Neuron (in vitro differentiated cells): ENCODE data around the gene NDUFV3.
"Not testable (repeated sequence)": the region's sequence is repeated elsewhere in the genome, so short reads cannot be mapped to it uniquely, and the experiment has no call there.

Experiments used
- H2AFZ ChIP-seq: one replicate; pipeline ENCODE4 v1.6.1; 2013; ENCODE audit warnings: low read depth, mild to moderate bottlenecking, inconsistent platforms, low read length, moderate library complexity
- H3K27me3 ChIP-seq: one replicate; pipeline ENCODE4 v1.6.1; 2013; ENCODE audit warnings: low read length; ENCODE audit not compliant: insufficient read depth
- H3K36me3 ChIP-seq: one replicate; pipeline ENCODE4 v1.6.1; 2013; ENCODE audit warnings: low read length; ENCODE audit not compliant: insufficient read depth
- H3K4me1 ChIP-seq: one replicate; pipeline ENCODE4 v1.6.1; 2013; ENCODE audit warnings: low read length; ENCODE audit not compliant: insufficient read depth
- H3K4me3 ChIP-seq: 2 replicates; pipeline ENCODE4 v1.5.1; 2013; ENCODE audit warnings: mild to moderate bottlenecking, low read length, moderate library complexity
- H3K9me3 ChIP-seq: one replicate; pipeline ENCODE4 v1.6.1; 2013; ENCODE audit warnings: low read length

Gene NDUFV3

DNA sequence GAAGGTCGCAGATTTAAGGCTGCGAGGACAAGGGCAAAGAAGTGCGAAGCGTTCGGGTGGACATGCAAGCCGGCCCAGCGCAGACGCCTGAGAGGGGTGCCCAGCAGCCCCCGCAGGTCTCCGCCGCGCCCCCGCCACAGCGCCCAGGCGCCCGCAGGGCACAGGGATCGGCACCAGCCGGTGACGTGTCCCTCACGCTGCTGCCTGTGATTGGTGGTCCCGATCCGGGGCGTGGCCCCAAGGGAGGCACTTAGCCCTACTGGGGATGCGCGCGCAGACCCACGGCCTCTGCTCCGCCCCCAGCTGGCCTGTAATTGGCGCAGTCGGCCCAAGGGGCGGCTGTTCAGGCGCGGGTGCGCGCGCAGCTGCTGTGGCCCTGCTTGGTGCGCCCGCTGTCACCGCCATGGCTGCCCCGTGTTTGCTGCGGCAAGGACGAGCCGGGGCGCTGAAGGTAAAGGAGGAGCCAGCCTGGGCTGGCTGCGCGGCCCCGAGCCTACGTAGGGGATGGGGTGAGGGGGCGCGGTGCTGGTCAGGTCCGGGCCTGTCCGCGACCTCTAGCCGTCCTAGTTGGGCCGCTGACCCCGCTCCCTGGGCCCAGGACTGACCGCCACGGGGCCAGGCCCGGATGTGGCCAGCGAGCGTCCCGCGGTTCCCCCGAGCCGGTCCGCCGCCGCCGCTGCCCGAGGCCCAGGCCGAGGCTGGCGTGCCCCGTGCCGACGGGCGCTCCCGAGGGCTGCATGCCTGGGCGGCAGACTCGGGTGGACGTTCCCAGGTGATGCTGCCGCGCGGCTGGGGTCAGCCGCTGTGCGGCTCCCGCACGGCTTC lies at the start of gene NDUFV3:
Gene NDUFV3, plus strand, starts transcription at position 379 of the 825 bp plus-strand sequence. Its CDS starts 25 bp downstream, at position 404.
- Histone ChIP-seq H3K27me3 (no peaks in the 10 kb centered on the region), H3K4me3 (peak within 1 kb of the TSS; percentile 93), H2AFZ (peak within 1 kb of the TSS; percentile 52)

DNA sequence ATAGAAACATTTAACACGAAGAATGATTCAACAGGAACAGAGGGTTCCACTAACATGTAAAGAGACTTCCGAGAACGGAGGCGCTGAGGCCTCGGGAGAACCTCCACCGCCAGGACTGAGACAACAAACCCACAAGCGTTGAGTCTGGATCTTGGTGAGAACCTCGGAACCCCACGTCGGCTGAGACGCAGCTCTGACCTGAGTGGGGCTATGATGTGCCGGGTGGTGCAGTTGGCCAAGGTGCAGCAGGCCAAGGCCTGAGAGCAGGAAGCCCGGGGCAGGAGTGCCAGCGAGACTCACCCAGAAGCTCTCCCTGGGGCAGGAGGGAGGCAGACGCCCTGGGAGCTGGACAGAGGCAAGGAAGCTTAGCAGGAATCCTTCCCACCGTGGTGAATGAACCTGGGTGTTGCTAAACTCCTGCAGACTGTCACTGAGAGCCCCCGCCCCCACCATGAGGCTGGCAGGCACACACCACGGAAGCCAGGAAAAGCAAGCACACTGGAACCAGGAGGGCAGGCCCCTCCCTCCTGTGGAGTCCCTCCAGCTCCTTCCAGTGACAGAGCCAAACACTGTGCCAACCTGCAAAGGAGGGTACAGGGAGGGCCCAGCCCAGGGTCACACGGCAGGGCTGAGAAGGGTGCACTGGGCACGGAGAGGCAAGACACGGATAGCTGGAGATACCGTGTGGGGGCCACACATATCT lies 48.5 kb upstream of the NDUFV3 start:
- H2AFZ ChIP-seq = no peak overlapping the region
- no peaks in the 10 kb centered on the region for H3K27me3 ChIP-seq
- H3K4me3 ChIP-seq = no peak overlapping the region
- peaks cover 4% of the 10 kb centered on the region for H3K4me1 ChIP-seq
- peaks cover 51% of the 10 kb centered on the region for H3K36me3 ChIP-seq
- no peaks in the 10 kb centered on the region for H3K9me3 ChIP-seq

More for the DNA sequence above, at the start of gene NDUFV3:
- Histone ChIP-seq H3K9me3 (no peaks in the 10 kb centered on the region), H3K36me3 (peaks cover 13% of the 10 kb centered on the region), H3K4me1 (peaks cover 6% of the 10 kb centered on the region)

DNA sequence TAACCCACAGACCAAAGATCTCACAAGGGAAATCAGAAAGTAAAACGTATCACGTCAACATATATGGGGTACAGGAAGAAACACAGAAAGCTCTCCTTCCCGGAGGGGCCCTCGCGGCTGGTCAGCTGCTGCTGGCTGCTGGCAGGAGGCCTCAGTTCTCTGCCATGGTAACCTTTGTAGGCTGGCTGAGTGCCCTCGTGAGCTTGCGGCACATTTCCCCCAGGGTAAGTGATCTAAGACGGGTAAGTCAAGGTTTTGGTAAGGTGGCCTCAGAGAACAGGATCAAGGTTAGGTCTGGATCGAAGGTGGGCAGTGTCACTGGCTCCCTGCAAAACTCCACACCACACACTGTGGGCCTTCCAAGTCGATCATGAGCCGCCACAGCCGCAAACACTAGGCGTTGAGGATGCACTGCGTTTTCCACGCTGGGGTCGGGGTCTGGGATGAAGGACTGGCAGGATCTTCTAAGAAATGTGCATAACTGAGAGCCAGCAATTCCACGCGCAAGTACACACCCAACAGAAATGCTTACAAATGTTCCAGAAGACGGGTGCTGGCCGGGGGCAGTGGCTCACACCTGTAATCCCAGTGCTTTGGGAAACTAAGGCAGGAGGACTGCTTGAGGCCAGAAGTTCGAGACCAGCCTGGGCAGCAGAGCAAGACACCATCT lies 47.7 kb upstream of the NDUFV3 start:
- Histone ChIP-seq H2AFZ (no peak overlapping the region), H3K36me3 (peaks cover 55% of the 10 kb centered on the region), H3K9me3 (no peaks in the 10 kb centered on the region), H3K4me1 (peaks cover 4% of the 10 kb centered on the region), H3K27me3 (no peaks in the 10 kb centered on the region), H3K4me3 (no peak overlapping the region)

DNA sequence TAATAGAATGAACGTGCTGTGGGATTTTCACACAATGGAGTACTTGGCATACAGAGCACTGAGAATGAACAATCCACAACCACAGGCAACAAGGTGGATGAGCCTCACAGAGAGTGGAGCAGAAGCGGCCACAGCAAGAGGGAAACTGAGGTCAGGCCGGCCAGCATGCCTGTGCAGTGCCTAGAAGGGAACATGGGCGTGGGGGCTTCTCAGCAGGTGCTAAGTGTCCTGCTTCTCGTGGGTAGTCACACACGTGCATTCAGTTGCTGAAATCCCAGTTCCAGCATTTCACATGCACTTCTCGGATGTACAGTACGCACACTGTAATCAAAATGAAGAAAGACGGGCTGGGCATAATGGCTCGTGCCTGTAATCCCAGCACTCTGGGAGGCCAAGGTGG lies 46.9 kb upstream of the NDUFV3 start:
- Histone ChIP-seq H2AFZ (no peak overlapping the region), H3K9me3 (no peaks in the 10 kb centered on the region), H3K4me1 (peaks cover 4% of the 10 kb centered on the region), H3K4me3 (no peak overlapping the region), H3K27me3 (no peaks in the 10 kb centered on the region), H3K36me3 (peaks cover 54% of the 10 kb centered on the region)

DNA sequence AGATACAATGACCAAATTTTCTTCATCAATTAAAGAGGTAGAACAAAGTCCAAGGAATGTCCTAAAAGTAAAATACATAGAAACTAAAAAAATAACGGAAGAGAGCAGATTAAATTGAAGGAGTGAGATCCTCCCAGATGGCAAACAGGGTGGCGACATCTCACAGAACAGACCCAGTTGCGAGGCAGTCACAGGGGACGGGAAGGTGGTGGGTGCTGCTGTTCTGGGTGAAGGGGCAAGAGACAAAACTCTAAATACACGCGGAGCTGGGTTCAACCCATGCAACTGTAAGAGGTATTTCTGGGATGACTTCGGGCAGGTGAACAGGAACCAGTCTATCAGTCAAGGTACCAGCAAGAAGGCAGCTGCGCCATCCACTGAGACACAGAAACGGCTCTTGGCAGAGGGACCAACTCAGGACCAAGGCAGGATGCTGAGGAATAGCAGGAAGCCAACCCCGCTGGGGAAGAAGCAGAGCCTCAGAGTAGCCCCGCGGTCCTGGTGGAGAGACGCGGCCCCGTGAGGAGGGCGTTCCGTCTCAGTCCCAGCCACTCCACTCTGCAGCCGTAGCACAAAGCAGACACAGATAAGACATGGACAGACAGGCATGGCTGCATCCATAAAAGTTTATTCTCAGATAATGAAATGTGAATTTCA lies 45.9 kb upstream of the NDUFV3 start:
- H3K36me3 ChIP-seq = peaks cover 58% of the 10 kb centered on the region
- H3K27me3 ChIP-seq = no peaks in the 10 kb centered on the region
- no peaks in the 10 kb centered on the region for H3K9me3 ChIP-seq
- no peak overlapping the region for H3K4me3 ChIP-seq
- H3K4me1 ChIP-seq = peaks cover 4% of the 10 kb centered on the region
- no peak overlapping the region for H2AFZ ChIP-seq

DNA sequence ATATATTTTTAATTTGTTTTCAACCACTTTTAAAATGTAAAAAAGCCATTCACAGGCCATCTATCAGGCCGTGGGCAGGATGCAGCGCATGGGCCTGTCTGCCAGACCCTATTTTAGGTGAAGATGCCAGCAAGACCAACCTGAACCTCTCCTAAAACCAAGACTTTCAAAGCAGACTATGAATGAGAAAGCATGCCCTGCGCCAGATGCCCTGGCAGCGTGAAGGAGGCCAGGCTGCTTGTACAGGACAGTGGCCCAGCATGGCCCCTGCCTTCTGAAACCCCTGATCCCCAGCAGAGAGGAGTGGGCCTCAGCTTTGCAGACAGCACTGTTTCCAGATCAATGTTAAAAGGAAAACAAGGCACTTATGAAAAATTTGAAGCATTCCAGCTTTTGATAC lies 45.4 kb upstream of the NDUFV3 start:
- H2AFZ ChIP-seq = no peak overlapping the region
- no peaks in the 10 kb centered on the region for H3K9me3 ChIP-seq
- peaks cover 4% of the 10 kb centered on the region for H3K4me1 ChIP-seq
- no peak overlapping the region for H3K4me3 ChIP-seq
- no peaks in the 10 kb centered on the region for H3K27me3 ChIP-seq
- H3K36me3 ChIP-seq = peaks cover 61% of the 10 kb centered on the region

DNA sequence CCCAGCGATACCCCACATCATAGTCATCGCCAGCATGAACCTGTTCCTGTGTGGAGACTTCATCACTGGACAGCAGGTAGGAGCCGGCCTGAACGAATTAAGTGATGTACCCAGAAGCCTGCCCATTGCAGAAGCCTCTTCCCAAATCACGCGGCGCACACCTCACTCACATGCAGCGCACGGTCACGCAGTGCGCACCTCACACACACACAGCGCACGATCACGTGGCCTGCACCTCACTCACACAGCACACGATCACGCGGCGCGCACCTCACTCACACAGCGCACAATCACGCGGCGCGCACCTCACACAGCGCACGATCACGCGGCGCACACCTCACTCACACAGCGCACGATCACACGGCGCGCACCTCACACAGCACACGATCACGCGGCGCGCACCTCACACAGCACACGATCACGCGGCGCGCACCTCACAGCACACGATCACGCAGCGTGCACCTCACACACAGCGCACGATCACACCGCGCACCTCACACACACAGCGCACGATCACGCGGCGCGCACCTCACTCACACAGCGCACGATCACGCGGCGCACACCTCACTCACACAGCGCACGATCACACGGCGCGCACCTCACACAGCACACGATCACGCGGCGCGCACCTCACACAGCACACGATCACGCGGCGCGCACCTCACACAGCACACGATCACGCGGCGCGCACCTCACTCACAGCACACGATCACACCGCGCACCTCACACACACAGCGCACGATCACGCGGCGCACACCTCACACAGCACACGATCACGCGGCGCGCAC lies 44.8 kb upstream of the NDUFV3 start:
- H2AFZ ChIP-seq, H3K9me3 ChIP-seq, H3K4me1 ChIP-seq, H3K4me3 ChIP-seq, H3K27me3 ChIP-seq: not testable (repeated sequence)
- peaks cover 64% of the 10 kb centered on the region for H3K36me3 ChIP-seq

DNA sequence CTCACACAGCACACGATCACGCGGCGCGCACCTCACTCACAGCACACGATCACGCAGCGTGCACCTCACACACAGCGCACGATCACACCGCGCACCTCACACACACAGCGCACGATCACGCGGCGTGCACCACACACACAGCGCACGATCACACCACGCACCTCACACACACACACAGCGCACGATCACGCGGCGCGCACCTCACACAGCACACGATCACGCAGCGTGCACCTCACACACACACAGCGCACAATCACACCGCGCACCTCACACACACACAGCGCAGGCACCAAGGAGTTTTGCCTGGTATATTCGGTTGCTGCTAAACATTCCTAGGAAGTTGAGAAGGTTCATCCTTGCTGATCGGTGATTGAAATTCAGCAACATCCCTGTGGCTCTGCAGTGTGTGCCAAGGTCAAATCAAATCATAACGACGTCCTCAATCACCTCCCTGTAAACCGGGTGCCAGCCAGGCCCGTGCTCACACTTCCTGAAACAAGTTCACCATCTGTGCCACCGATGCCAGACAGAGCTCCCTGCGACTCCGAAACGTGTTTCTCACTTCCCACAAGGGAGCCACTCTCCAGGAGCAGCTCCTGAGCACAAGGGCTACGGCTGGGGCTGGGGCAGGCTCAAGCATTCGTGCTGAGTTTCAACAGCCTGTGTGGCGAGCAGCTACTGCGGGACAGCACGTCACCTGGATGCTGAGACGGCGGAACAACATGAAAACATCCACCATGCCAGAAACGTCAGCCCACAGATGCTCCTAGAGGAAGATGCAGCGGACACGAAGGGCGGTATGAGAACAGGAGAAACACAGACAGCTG lies 44.0 kb upstream of the NDUFV3 start:
- H3K9me3 ChIP-seq = no peaks in the 10 kb centered on the region
- H3K36me3 ChIP-seq = peaks cover 69% of the 10 kb centered on the region
- H3K27me3 ChIP-seq = no peaks in the 10 kb centered on the region
- H3K4me3 ChIP-seq = no peak overlapping the region
- no peak overlapping the region for H2AFZ ChIP-seq
- H3K4me1 ChIP-seq = peaks cover 4% of the 10 kb centered on the region

DNA sequence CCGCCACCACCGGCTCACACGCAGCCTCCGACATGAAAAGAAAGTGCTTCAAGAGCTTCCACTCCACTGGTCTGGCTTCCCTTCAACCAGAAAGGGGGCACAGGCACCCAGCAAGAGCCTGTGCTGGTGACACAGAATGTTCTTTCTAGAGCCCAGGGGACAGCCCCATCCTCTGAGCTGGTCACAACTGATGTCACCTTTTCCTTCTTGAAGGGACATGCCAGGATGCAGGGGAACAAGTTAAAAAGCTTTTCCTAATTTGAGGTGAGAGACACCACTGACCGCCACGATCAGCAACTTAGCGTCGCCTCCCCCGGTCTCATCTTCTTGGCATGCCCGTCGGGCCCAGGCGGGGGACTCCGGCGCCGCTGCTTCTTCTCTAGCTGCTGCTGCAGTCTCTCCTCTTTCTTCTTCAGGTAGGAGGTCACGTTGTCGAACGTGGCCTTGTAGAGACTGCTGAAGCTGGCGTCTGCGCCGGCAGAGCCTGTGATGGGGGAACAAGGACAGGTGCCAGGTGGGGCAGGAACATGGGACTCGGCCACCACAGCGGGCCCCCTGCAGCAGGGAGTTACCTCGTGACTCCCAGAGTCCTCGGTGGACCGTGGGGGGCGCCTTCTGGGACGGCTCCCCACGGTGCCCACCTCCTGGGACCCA lies 43.2 kb upstream of the NDUFV3 start:
- Histone ChIP-seq H3K36me3 (peaks cover 73% of the 10 kb centered on the region), H3K9me3 (no peaks in the 10 kb centered on the region), H3K4me3 (no peak overlapping the region), H2AFZ (no peak overlapping the region), H3K4me1 (peaks cover 4% of the 10 kb centered on the region), H3K27me3 (no peaks in the 10 kb centered on the region)

DNA sequence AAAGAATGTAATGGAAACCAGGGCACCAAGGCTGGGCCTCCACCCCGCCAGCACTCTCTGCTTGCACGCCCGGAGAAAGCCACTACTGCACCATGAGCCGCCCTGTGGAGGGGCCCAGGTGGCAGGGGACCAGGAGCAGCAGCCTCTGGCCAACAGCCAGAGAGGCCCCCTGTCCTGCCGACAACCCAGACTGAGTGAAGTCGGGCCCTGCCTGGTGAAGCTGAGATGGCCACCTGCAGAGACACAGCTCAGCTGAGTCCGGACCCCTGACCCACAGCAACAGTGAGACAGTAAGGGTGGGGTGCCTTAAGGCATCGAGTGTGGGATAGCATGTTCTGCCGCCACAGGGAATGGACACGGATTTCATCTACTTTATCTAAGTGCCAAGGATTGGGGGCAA lies 42.6 kb upstream of the NDUFV3 start:
- Histone ChIP-seq H3K9me3 (no peaks in the 10 kb centered on the region), H3K4me1 (peaks cover under 1% of the 10 kb centered on the region), H3K27me3 (no peaks in the 10 kb centered on the region), H3K36me3 (peaks cover 75% of the 10 kb centered on the region), H2AFZ (no peak overlapping the region), H3K4me3 (no peak overlapping the region)

DNA sequence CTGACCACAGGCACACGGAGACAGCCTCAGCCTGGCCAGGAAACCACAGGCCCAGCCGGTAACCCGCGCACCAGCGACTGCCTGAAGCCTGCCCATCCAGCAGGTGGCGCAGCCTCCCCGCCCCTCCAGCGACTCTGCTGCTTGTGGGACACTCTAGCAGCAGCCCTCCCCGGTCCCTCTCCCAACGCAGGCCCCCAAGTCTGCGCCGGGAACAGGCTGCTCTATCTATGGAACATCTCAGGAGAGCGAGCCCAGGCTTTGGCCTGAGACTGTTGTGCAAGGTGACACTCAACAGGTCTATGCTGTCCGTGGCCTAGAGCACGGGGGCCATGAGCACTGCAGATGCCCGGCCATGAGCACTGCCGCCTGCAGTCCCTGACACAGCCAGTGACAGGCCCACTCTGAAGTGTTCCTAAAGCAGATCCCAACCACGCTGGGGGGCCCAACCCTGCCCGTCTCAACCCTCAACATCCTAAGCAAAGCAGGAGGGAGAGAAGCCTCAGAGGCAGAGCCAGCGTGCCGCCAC lies 42.2 kb upstream of the NDUFV3 start:
- Histone ChIP-seq H3K9me3 (no peaks in the 10 kb centered on the region), H3K36me3 (peaks cover 76% of the 10 kb centered on the region), H3K4me3 (no peak overlapping the region), H3K27me3 (no peaks in the 10 kb centered on the region), H3K4me1 (no peaks in the 10 kb centered on the region), H2AFZ (no peak overlapping the region)
